A549 (cell line): ENCODE data around the gene SHISA8. TPM values are rescaled to one million over a fixed set of nuclear protein-coding genes. Genes with fewer than 3 reads are reported as not detected.
A peak's percentile ranks its signal among the peaks of the same experiment; 100 is the strongest.

Experiments used
- ATAC-seq, 2 experiments: fragments of 200-7000 bp in 1 of 2; fragments of >200 bp in 1 of 2; cut with Nextera tagmentation in 1 of 2; cut with Tn5 transposase in 1 of 2; 3 replicates each; pipeline versions ENCODE4 v1.8.0 to v1.9.1; 2018 to 2020; ENCODE audit warnings: mild to moderate bottlenecking in 1 of 2, moderate library complexity in 1 of 2
- CTCF ChIA-PET: fragments of 300-600 bp; sonication (Branson Sonifier 250); formaldehyde crosslinking; extraction: SDS; loops from one replicate; lab custom pipeline; 2021; ENCODE audit warnings: antibody characterized with exemption, inconsistent platforms; lab: Yijun Ruan, JAX
- POLR2A ChIA-PET: fragments of 350-600 bp; formaldehyde crosslinking; extraction: SDS; loops from one replicate; lab custom pipeline; 2021; ENCODE audit warnings: antibody characterized with exemption, inconsistent platforms; lab: Yijun Ruan, JAX
- DNase-seq, 2 experiments: peaks; one replicate each; pipeline versions ENCODE4 v3.0.0 to v3.0.0-alpha.2; 2011 to 2016; ENCODE audit warnings: low read depth in 1 of 2, low spot score in 1 of 2
- FAIRE-seq: peaks from 2 replicates; lab custom pipeline; 2011; peaks lifted over from hg19 to GRCh38; lab: Jason Lieb, UNC
- H3K27ac ChIP-seq, 2 experiments: fragments of >200 bp; sonication (Bioruptor Twin); formaldehyde crosslinking; 3 replicates each; pipeline ENCODE4 v1.5.1; 2016 to 2017
- H3K4me1 ChIP-seq: fragments of >200 bp; sonication (Bioruptor Twin); formaldehyde crosslinking; 3 replicates; pipeline ENCODE4 v1.6.1; 2016
- H3K4me2 ChIP-seq: fragments of >200 bp; sonication (Bioruptor Twin); formaldehyde crosslinking; 3 replicates; pipeline ENCODE4 v1.6.1; 2016
- H3K4me3 ChIP-seq: fragments of >200 bp; sonication (Bioruptor Twin); formaldehyde crosslinking; 3 replicates; pipeline ENCODE4 v1.5.1; 2016
- H3K9me3 ChIP-seq: fragments of >200 bp; sonication (Bioruptor Twin); formaldehyde crosslinking; 3 replicates; pipeline ENCODE4 v1.6.1; 2016
- BHLHE40 ChIP-seq: IDR thresholded peaks from 2 replicates; pipeline ENCODE4 v1.6.1; 2012; ENCODE audit warnings: low read depth, low read length, inconsistent platforms
- CBX8 ChIP-seq: fragments of 200-600 bp; sonication (generic); IDR thresholded peaks from 2 replicates; pipeline ENCODE4 v1.6.1; 2016
- CEBPB ChIP-seq, 2 experiments: fragments of >200 bp in 1 of 2; sonication (Bioruptor Twin) in 1 of 2; formaldehyde crosslinking in 1 of 2; IDR thresholded peaks; 2 replicates each; pipeline ENCODE4 v1.6.1; 2012 to 2016
- EHF ChIP-seq: fragments of 250-450 bp; sonication (Bioruptor Pico); IDR thresholded peaks from 2 replicates; pipeline ENCODE4 v1.5.0; 2020; ENCODE audit warnings: mild to moderate bottlenecking
- ELK1 ChIP-seq: fragments of 150-350 bp; IDR thresholded peaks from 2 replicates; pipeline ENCODE4 v1.6.1; 2014; ENCODE audit warnings: low read depth, mild to moderate bottlenecking, low read length
- GATA3 ChIP-seq: IDR thresholded peaks from 2 replicates; pipeline ENCODE4 v1.6.1; 2012; ENCODE audit warnings: borderline replicate concordance
- HDAC2 ChIP-seq: fragments of 200-600 bp; sonication (generic); IDR thresholded peaks from 2 replicates; pipeline ENCODE4 v1.6.1; 2016
- JUNB ChIP-seq: fragments of >200 bp; sonication (Bioruptor Twin); formaldehyde crosslinking; IDR thresholded peaks from 2 replicates; pipeline ENCODE4 v1.6.1; 2016
- KDM1A ChIP-seq: fragments of 200-600 bp; sonication (generic); IDR thresholded peaks from 2 replicates; pipeline ENCODE4 v1.6.1; 2016; ENCODE audit warnings: low read depth, mild to moderate bottlenecking
- MAFK ChIP-seq: fragments of 450-650 bp; IDR thresholded peaks from 2 replicates; pipeline ENCODE4 v1.6.1; 2014; ENCODE audit not compliant: partially characterized antibody
- MYC ChIP-seq: IDR thresholded peaks from 2 replicates; pipeline ENCODE4 v1.6.1; 2012; ENCODE audit warnings: mild to moderate bottlenecking, inconsistent platforms, low read length, improper control_type of control experiment, borderline replicate concordance
- NPAS2 ChIP-seq: fragments of 250-450 bp; sonication (Bioruptor Pico); IDR thresholded peaks from 2 replicates; pipeline ENCODE4 v1.8.0; 2022; ENCODE audit warnings: mild to moderate bottlenecking, moderate library complexity, borderline replicate concordance
- PBX3 ChIP-seq: IDR thresholded peaks from 2 replicates; pipeline ENCODE4 v1.6.1; 2012
- PHF8 ChIP-seq: fragments of 200-600 bp; sonication (generic); IDR thresholded peaks from 2 replicates; pipeline ENCODE4 v1.6.1; 2016; ENCODE audit warnings: low read depth, mild to moderate bottlenecking, antibody characterized with exemption, moderate library complexity, borderline replicate concordance
- RAD21 ChIP-seq, 2 experiments: fragments of >200 bp in 1 of 2; sonication (Bioruptor Twin) in 1 of 2; formaldehyde crosslinking in 1 of 2; IDR thresholded peaks in 1 of 2; conservative IDR thresholded peaks in 1 of 2; 2 replicates in 1 of 2; 3 replicates in 1 of 2; pipeline ENCODE4 v1.6.1; 2012 to 2018; ENCODE audit warnings: inconsistent platforms in 1 of 2
- RNF2 ChIP-seq: fragments of 200-600 bp; sonication (generic); IDR thresholded peaks from 2 replicates; pipeline ENCODE4 v1.6.1; 2016; ENCODE audit warnings: low read depth, mild to moderate bottlenecking, antibody characterized with exemption, moderate library complexity, borderline replicate concordance
- SMC3 ChIP-seq: fragments of >200 bp; sonication (Bioruptor Twin); formaldehyde crosslinking; IDR thresholded peaks from 3 replicates; pipeline ENCODE4 v1.6.1; 2018; ENCODE audit warnings: inconsistent platforms
- ZNF302 ChIP-seq: fragments of 250-450 bp; sonication (Bioruptor Pico); IDR thresholded peaks from 2 replicates; pipeline ENCODE4 v1.9.0; 2021; ENCODE audit warnings: inconsistent platforms, mild to moderate bottlenecking, moderate library complexity
- WGBS: methylation state at CpG from one replicate; pipeline ENCODE4 v1.1.6; 2017; ENCODE audit errors: missing lambda C conversion rate; 5-methylcytosine and 5-hydroxymethylcytosine counted together
- polyA plus RNA-seq, 4 experiments: library from polyadenylated mRNA; depleted of rRNA in 3 of 4; stranded (reverse); fragments of >200 nt; fragmentation: RNase III in 1 of 4; extraction: RNeasy Plus Mini Kit Qiagen cat#74134 plus additional on column Dnase treatment in 1 of 4; gene quantifications; 2 replicates in 3 of 4; 3 replicates in 1 of 4; pipeline ENCODE4 v1.2.3, GENCODE V29; 2011 to 2017
- TF ChIP-seq, protein P1 (sequence below): fragments of >200 bp; sonication (Bioruptor Twin); formaldehyde crosslinking; IDR thresholded peaks from 3 replicates; pipeline ENCODE4 v1.5.1; 2016
- TF ChIP-seq, protein P2 (sequence below): fragments of 250-450 bp; sonication (Bioruptor Pico); IDR thresholded peaks from 2 replicates; pipeline ENCODE4 v1.5.0; 2020; ENCODE audit warnings: low read depth, mild to moderate bottlenecking, moderate library complexity
- TF ChIP-seq, protein P3 (sequence below): fragments of 250-450 bp; sonication (Bioruptor Pico); IDR thresholded peaks from 2 replicates; pipeline ENCODE4 v1.5.0; 2021; ENCODE audit warnings: mild to moderate bottlenecking, moderate library complexity, borderline replicate concordance

SHISA8 gene
- polyA plus RNA-seq, 2 of the 4 experiments (the other 2 are of a cell fraction): 0.15 TPM; not detected in 1

- WGBS: 69% methylated on average over 6 of the region's 13 CpGs
- no peaks in the 10 kb centered on the region for H3K9me3 ChIP-seq
- peak overlapping the region; percentile 25; the same call in 1 of the 3 replicates for H3K4me2 ChIP-seq
- CTCF ChIA-PET: interaction anchor here (0.6 to 6.2 kb wide), 49 partner anchors 9 to 535 kb away, joined by 3 to 81 read pairs (median 4); partner anchors contain the start of genes MEI1, PMM1, SMIM45 and SREBF2
- TF ChIP-seq BHLHE40 (no peak), GATA3 (no peak), RAD21 (conservative IDR thresholded peaks at IDR 0.05 in 1 of 2, IDR thresholded peaks at IDR 0.05 in 1 of 2) (peak; percentile 75 to 82), JUNB (no peak), EHF (CRISPR knock-in tag) (no peak), MAFK (peak; percentile 36), SMC3 (peak; percentile 63)
- TF ChIP-seq, protein P1, sequence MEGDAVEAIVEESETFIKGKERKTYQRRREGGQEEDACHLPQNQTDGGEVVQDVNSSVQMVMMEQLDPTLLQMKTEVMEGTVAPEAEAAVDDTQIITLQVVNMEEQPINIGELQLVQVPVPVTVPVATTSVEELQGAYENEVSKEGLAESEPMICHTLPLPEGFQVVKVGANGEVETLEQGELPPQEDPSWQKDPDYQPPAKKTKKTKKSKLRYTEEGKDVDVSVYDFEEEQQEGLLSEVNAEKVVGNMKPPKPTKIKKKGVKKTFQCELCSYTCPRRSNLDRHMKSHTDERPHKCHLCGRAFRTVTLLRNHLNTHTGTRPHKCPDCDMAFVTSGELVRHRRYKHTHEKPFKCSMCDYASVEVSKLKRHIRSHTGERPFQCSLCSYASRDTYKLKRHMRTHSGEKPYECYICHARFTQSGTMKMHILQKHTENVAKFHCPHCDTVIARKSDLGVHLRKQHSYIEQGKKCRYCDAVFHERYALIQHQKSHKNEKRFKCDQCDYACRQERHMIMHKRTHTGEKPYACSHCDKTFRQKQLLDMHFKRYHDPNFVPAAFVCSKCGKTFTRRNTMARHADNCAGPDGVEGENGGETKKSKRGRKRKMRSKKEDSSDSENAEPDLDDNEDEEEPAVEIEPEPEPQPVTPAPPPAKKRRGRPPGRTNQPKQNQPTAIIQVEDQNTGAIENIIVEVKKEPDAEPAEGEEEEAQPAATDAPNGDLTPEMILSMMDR: peak; percentile 70
- no peak overlapping the region for H3K4me3 ChIP-seq
- ATAC-seq: peak; percentile 87 to 93
- DNase-seq: peak; percentile 59 to 74
- no peak for FAIRE-seq
- POLR2A ChIA-PET: interaction anchor here (0.6 to 0.7 kb wide), 2 partner anchors 25 to 244 kb away, joined by 3 read pairs; no protein-coding TSS in a partner anchor
- H3K27ac ChIP-seq: peak overlapping the region in 1 of 2 experiments; percentile 49; a peak in 1 of 6 replicates
- H3K4me1 ChIP-seq: peaks cover 17% of the 10 kb centered on the region; the same call in 2 of the 3 replicates
These were observed 26.2 kb upstream of the SHISA8 start for GRCh38 chr22:41940832-41941765.

GRCh38 chr22:41939981-41940831 is 25.3 kb upstream of the SHISA8 start:
- WGBS: 67% methylated on average over 13 of the region's 13 CpGs
- Histone ChIP-seq H3K4me1 (peaks cover 10% of the 10 kb centered on the region; the same call in 1 of the 3 replicates), H3K9me3 (no peaks in the 10 kb centered on the region), H3K4me2 (no peak overlapping the region), H3K27ac (peak overlapping the region in 1 of 2 experiments; percentile 49; a peak in 2 of 6 replicates), H3K4me3 (no peak overlapping the region)
- ATAC-seq (peak; percentile 41 to 58; a peak in 4 of 6 replicates), DNase-seq (peak in 1 of 2 experiments; percentile 67), FAIRE-seq (no peak)
- ChIA-PET POLR2A (no interaction called here), CTCF (interaction anchor here (0.8 to 6.2 kb wide), 31 partner anchors 12 to 351 kb away, joined by 3 to 81 read pairs (median 5); partner anchors contain the start of genes MEI1, PMM1, SMIM45 and TNFRSF13C)
- TF ChIP-seq ELK1 (no peak), MYC (no peak), NPAS2 (no peak), MAFK (no peak), HDAC2 (no peak), PHF8 (no peak), RAD21 (conservative IDR thresholded peaks at IDR 0.05 in 1 of 2, IDR thresholded peaks at IDR 0.05 in 1 of 2) (no peak), RNF2 (no peak), KDM1A (no peak), PBX3 (no peak), CBX8 (no peak), ZNF302 (CRISPR knock-in tag) (no peak), CEBPB (IDR thresholded peaks at IDR 0.05) (no peak)
- TF ChIP-seq, protein P2, sequence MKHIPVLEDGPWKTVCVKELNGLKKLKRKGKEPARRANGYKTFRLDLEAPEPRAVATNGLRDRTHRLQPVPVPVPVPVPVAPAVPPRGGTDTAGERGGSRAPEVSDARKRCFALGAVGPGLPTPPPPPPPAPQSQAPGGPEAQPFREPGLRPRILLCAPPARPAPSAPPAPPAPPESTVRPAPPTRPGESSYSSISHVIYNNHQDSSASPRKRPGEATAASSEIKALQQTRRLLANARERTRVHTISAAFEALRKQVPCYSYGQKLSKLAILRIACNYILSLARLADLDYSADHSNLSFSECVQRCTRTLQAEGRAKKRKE: no peak
- TF ChIP-seq, protein P3, sequence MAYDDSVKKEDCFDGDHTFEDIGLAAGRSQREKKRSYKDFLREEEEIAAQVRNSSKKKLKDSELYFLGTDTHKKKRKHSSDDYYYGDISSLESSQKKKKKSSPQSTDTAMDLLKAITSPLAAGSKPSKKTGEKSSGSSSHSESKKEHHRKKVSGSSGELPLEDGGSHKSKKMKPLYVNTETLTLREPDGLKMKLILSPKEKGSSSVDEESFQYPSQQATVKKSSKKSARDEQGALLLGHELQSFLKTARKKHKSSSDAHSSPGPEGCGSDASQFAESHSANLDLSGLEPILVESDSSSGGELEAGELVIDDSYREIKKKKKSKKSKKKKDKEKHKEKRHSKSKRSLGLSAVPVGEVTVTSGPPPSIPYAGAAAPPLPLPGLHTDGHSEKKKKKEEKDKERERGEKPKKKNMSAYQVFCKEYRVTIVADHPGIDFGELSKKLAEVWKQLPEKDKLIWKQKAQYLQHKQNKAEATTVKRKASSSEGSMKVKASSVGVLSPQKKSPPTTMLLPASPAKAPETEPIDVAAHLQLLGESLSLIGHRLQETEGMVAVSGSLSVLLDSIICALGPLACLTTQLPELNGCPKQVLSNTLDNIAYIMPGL (CRISPR knock-in tag): no peak
